Tibial nerve (tissue), 3 donors: ENCODE results near the gene LRRC70.

Source experiments
- POLR2A ChIP-seq, 2 donors: fragments of 450-650 bp; IDR thresholded peaks; one replicate each; pipeline ENCODE4 v1.6.1; 2017; ENCODE audit warnings: antibody characterized with exemption in 2 of 2, mild to moderate bottlenecking in 2 of 2, moderate library complexity in 2 of 2
- TF ChIP-seq, protein P1 (sequence below), 5 experiments: fragments of 200-600 bp in 3 of 5; fragments of 450-650 bp in 2 of 5; sonication (generic) in 3 of 5; IDR thresholded peaks; one replicate each; pipeline ENCODE4 v1.5.1; 2016 to 2019; ENCODE audit warnings: antibody characterized with exemption in 5 of 5, mild to moderate bottlenecking in 3 of 5, moderate library complexity in 2 of 5

DNA sequence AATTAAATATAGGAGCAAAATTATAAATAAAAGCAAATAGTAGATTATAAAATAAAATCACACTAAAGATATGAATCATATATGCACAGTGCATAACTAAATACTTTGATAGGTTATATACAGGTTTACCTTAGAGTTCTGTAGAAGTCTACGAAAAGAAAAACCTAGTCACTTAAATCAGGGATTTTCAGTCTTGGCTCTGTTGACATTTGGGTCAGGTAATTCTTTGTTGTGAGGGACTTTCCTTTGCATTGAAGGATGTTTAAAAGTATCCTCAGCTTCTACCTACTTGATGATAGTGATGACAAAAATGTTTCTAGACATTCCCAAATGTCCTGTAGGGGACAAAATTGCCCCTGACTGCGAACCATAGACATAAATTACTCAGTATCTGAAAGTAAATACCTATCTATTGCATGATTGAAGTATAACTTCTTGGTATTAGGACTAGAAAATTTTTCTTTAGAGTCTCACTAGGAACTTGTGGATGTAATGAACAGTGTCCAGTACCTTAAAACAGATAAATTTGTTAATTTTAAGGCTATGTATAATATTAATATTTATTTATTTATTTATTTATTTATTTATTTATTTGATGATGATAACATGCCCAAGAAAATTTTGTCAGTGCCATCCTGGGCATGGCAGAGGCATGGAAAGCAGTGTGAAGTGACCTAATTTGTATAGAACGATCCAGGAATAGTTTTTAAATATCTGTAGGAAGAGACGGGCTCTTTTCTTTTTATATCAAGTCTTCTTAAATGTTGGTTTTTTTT, 44.0 kb upstream of the LRRC70 start:
- TF ChIP-seq, protein P1, sequence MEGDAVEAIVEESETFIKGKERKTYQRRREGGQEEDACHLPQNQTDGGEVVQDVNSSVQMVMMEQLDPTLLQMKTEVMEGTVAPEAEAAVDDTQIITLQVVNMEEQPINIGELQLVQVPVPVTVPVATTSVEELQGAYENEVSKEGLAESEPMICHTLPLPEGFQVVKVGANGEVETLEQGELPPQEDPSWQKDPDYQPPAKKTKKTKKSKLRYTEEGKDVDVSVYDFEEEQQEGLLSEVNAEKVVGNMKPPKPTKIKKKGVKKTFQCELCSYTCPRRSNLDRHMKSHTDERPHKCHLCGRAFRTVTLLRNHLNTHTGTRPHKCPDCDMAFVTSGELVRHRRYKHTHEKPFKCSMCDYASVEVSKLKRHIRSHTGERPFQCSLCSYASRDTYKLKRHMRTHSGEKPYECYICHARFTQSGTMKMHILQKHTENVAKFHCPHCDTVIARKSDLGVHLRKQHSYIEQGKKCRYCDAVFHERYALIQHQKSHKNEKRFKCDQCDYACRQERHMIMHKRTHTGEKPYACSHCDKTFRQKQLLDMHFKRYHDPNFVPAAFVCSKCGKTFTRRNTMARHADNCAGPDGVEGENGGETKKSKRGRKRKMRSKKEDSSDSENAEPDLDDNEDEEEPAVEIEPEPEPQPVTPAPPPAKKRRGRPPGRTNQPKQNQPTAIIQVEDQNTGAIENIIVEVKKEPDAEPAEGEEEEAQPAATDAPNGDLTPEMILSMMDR (IDR thresholded peaks at IDR 0.05), result no peak
- no peak for TF ChIP-seq POLR2A (IDR thresholded peaks at IDR 0.05)
